ENCODE data around the gene CRAT.

Gene CRAT

GRCh38 chr9:129060991-129061390, 49.6 kb downstream of the CRAT start:
- DNase-seq (ENCODE audit: low read depth) = no peak

GRCh38 chr9:129059796-129060785, 50.5 kb downstream of the CRAT start:
- no peak for DNase-seq (ENCODE audit: low read depth)

GRCh38 chr9:129058965-129059795, 51.4 kb downstream of the CRAT start:
- DNase-seq (ENCODE audit: low read depth) = no peak

GRCh38 chr9:129054163-129054851, 56.3 kb downstream of the CRAT start:
- no peak for DNase-seq (ENCODE audit: low read depth)

- DNase-seq (ENCODE audit: low read depth) = no peak
These were observed 57.6 kb downstream of the CRAT start for GRCh38 chr9:129053020-129053419.

DNA sequence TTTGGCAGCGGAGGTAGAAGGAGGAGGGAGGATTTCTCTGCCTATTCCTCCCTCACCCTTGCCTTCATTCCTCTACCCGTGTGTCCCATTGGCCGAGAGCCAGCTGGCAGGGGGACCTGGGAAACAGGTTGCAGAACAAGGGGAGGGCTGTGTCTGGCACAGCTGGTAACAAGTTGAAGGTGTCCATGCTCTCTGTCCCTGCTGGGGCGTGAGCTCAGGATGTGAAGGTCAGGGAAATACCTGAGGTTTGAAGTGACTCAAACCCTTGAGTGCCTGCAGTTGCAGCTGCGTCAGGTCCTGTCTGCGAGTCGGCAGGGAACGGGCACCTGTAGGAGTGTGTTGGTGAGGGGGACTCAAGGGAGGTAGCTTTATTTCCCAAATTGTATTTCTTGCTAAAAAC, 58.0 kb downstream of the CRAT start:
- DNase-seq (ENCODE audit: low read depth) = no peak

All from stimulated activated CD8-positive, alpha-beta memory T cell treated with anti-CD3 and anti-CD28 coated beads, Interleukin-7, amount 100 ng/mL, for 24 hours (primary cell).